Inferior parietal cortex (tissue), 1 donor: Measurements from ENCODE around the gene FUT6.

ENCODE experiments used
- DNase-seq: peaks from one replicate; pipeline ENCODE4 v3.0.0-alpha.2; 2016; ENCODE audit errors: extremely low spot score

The FUT6 gene

GRCh38 chr19:5827891-5828660 lies 11.4 kb downstream of the FUT6 start:
- peak; percentile 72 for DNase-seq

DNA sequence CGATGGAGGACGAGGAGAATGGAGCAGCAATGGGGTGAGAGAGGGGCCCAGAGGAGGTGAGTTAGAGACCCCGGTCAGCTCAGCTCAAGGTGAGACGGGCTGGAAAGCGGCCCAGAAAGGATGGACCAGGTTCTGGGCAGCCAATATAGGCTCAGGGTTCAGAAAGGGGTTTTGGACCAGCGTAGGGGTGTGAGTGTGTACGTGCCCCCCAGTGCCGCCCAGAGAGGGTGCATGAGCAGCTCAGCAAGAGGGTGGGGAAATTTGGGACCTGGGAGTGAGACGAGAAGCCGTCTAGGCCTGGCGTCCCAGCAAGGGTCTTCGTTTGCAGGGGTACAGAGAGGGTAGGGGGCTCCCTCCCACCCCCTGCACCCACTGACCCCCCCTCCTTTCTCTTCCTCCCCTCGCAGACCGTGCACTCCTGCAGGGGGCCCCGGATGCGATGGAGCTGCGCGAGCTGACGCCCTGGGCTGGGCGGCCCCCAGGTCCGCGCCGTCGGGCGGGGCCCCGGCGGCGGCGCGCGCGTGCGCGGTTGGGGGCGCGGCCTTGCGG lies 12.1 kb downstream of the FUT6 start:
- no peak for DNase-seq

GRCh38 chr19:5826531-5827341 lies 12.8 kb downstream of the FUT6 start:
- DNase-seq: no peak

DNA sequence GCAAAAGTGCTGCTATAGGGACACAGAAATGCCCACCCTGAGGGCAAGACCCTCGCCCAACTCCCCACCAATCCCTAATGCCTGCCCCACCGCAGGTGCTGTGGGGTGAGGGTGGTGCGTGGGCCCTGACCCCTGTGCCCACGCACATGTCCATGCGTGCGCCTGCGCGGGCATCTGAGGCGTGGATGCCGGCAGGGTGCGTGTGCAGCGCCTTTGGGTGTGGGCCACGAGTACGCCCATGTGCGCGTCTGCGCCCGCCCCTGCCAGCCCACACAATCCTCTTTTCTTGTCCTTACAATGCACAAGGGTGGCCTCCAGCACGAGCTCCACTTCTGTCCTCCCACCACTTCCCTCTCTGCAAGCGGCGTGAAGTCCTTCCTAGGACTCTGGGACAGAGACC lies 14.3 kb downstream of the FUT6 start:
- DNase-seq: no peak

DNA sequence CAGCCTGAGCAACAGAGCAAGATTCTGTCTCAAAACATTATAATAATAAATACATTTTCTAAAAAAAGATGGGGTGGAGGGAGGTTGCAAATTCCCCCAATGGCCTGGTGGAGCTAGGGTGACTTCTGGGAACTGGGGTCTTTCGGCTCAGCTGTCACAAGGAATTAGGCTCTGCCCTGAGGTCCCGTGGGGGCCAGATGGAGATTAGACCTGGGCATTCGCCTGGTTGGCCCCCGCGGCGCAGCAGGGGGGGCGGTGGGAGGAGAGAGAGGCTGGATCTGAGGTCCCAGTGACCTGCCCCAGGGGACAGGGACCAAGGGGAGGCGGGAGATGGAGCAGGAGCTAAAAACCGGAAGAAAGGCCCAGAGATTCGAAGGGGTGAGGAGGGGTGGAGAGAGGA lies 14.8 kb downstream of the FUT6 start:
- no peak for DNase-seq

GRCh38 chr19:5823579-5824281 lies 15.8 kb downstream of the FUT6 start:
- no peak for DNase-seq

DNA sequence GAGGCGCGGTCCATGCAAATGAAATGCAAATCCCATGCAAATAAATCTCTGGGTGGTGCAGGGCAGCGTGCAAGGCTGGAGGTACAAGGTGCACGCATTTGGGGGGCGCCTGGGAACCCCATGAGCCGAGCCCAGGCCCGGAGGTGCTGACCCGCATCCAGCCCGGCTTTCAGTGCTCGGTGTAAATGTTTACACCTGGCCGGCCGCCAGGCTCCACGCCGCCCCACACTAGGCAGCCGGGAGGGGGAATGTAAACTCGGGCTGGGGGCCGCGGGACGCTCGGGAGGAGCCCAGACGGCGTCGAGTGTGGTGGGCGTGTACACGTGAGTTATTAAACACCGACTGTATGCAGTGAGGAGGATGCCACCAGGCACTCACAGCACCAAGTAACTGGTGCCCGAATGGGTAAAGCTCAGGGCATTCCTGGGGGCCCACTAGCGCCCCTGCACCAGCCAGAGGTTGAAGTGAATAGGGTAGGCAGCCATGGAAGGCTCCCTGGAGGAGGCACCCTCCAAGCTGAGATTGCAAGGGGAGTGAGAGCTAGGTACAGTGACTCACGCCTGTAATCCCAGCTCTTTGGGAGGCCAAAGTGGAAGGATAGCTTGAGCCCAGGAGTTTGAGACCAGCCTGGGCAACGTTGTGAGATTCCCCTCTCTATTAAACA lies 17.2 kb downstream of the FUT6 start:
- no peak for DNase-seq

DNA sequence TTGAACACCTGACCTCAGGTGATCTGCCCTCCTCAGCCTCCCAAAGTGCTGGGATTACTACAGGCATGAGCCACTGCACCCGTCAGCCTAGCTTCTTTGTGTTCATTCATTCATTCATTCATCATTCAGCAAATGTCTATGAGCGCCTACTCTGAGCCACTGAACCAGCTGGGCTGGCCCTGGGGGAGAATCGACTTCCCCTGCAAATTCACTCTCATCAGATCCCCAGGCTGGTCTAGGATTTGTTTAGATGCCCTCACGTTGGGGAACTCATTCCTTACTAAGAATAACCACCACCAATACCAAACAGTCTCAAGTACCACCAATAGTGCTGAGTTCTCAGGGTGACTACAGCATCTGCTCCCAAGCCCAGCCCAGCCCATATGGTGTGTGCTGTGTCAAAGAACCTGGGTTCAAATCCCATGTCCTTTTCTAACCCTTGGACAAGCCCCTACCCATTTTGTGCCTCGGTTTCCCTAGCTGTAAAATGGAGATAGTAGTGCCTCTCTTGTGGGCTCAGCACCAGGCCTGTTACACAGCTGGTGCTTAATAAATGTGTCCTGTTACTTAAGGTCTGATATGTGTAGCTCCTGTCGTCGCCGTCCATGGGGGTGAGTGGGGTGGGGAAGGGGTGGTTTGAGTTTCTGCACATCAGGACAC lies 17.9 kb downstream of the FUT6 start:
- no peak for DNase-seq

- no peak for DNase-seq
These were observed 18.7 kb downstream of the FUT6 start for GRCh38 chr19:5820785-5821184.

DNA sequence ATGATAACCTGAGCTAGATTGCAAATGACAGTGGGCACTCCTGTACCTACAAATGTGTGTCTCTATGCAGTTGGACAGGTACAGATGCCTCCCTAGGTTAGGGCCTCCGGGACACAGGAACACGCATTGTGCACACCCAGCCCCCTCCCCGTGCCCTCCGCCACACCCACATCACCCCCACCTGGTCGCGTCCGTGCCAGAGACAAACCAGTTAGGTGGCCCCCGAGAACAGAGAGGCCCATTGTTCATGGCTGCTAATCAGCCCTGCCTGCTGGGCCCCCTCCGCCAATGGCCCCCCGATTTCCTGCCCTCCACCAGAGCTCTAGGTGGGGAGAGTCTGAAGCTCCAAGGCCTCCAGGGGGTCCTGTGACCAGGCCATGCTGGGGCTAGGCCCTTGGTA lies 20.9 kb downstream of the FUT6 start:
- no peak for DNase-seq

DNA sequence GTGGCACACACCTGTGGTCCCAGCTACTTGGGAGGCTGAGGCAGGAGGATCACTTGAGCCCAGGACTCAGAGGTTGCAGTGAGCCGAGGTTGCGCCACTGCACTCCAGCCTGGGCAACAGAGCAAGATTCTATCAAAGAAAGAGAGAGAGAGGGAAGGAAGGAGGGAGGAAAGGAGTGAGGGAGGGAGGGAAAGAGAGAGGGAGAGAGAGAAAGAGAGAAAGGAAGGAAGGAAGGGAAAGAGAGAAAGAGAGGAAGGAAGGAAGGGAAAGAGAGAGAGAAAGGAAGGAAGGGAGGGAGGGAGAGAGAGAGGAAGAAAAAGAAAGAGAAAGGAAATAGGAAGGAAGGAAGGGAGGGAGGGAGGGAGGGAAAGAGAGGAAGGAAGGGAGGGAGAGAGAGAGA lies 22.3 kb downstream of the FUT6 start:
- no peak for DNase-seq

- no peak for DNase-seq
These were observed 24.7 kb downstream of the FUT6 start for GRCh38 chr19:5814852-5815246.

- no peak for DNase-seq
These were observed 25.2 kb downstream of the FUT6 start for GRCh38 chr19:5814123-5814851.

DNA sequence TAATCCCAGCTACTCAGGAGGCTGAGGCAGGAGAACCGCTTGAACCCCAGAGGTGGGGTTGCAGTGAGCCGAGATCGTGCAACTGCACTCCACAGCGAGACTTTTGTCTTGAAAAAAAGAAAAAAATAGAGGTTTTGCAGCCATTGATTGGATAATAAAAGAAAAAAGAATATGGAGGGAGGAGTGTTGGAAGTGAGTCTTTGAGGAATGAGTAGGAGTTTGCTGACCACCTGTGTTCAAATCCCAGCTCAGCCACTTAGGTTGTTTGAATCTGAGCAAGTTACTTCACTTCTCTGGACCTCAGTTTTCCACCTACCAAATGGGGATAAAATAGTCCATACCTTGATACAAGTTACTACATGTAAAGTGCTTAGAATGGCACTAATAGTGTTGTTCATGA lies 28.4 kb downstream of the FUT6 start:
- DNase-seq: no peak

DNA sequence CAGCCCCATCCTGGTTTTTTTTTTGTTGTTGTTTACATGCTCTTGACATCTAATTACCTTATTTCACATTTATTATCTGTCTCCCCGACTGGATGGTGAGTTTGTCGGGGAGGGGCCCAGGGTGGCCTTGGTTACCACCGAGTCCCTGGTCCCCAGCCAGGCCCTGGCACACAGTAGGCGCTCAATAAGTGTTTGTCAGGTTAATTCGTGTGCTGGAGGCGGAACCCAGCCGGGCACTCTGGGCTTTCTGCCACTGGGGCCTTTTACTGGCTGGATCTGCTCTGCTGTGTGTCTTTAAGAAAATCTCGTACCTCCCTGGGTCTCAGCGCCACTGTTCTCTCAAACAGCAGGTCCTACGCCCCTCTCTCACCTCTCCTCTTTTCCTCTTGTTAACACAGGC lies 30.0 kb downstream of the FUT6 start:
- DNase-seq: no peak

DNA sequence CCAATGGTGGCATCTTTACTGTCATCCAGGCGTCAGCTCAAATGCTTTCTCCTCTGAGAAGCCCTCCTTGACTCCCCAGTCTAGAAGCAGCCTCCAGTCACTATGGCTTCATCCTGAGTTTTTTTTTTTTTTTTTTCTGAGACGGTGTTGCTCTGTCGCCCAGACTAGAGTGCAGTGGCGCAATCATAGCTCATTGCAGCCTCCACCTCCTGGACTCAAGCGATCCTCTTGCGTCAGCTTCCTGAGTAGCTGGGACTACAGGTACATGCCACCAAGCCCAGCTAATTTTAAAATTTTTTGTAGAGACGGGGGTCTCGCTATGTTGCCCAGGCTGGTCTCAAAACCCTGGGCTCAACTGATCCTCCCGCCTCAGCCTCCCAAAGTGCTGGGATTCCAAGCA lies 30.4 kb downstream of the FUT6 start:
- DNase-seq: no peak

DNA sequence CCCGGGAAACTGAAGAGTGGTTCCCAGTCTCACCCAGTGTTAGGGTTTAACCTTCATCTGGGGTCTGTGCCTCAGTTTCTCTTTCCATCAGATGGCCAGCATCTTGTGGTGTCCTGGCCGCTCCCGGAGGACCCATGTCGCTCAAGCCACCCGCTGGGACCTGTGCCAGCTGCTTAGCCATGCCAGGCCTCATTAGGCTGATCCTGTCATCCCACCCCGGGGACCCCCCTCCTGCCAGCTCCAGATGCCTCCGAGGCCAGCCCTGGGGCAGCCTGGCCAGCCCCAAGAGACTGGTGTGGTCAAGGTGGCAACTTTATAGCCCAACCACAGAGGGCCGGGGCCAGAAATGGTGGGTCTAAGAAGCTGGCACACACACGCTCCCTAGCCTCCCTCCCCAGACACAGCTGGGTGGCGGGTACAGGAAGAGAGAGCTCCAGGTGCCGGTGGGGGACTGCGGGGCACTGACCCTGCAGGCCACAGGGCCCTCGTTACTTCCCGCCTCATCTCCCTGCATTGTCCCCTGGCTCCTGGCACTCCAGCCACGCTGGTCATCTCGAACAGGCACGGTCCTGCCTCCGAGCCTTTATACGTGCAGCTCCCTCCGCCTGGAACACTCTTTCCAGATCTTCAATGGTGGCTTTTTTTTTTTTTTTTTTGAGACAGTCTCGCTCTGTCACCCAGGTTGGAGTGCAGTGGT lies 31.2 kb downstream of the FUT6 start:
- DNase-seq: no peak

DNA sequence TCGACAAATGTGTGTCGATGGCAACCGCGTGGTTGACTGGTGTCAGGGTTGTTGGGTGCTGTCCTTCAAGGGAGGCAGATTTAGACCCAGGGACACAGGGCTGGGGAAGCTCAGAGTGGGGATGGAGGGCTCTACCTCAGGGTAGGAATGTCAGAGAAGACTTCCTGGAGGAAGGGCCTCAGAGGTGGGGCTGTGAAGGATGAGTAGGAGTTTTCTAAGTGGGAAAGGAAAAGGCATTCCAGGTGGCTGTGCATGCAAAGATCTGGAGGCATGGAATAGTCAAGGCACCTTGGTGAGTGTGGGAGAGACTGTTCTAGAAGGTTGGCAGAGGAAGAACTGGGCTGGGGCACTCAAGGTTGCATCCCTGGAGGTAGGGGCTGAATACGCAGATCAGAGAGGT lies 32.6 kb downstream of the FUT6 start:
- no peak for DNase-seq

DNA sequence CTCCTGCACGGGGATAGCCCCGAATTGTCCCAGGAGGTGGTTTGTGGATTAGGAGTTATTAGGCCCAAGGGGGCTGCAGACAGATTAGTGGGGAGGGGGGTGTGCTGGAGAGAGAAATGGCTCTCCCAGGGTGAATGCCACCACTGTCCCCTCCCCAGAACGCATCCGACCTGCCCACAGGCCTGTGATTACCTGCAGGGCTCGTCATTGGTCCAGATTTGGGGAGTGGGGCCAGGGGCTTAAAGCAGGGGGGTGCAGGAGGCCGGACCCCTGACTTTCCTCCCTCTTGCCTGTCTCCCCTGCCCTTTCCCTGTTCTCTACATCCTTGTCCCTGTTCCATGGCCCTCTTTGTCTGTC lies 33.4 kb downstream of the FUT6 start:
- no peak for DNase-seq
